IPS-18c (cell line): ENCODE measurements around the gene PCDHGA3.
"Not testable (repeated sequence)": the region's sequence is repeated elsewhere in the genome, so short reads cannot be mapped to it uniquely, and the experiment has no call there.

ENCODE experiments used
- H3K4me3 ChIP-seq: 2 replicates; pipeline ENCODE4 v1.7.0; 2013; ENCODE audit warnings: low read depth, mild to moderate bottlenecking, low read length, moderate library complexity; ENCODE audit not compliant: insufficient read depth
- H3K9me3 ChIP-seq: one replicate; pipeline ENCODE4 v1.6.1; 2013; ENCODE audit warnings: mild to moderate bottlenecking, low read length, moderate library complexity; ENCODE audit not compliant: control insufficient read depth, insufficient read depth

The PCDHGA3 gene

GRCh38 chr5:141369994-141370848, 26.6 kb downstream of the PCDHGA3 start, which contains the start of gene PCDHGB3:
TSS of gene PCDHGB3 (plus strand) at chr5:141370242. CDS start at chr5:141370395, 153 bp downstream.
- Histone ChIP-seq H3K4me3 (no peak within 1 kb of the TSS), H3K9me3 (peaks cover 16% of the 10 kb centered on the region)

GRCh38 chr5:141371572-141372475, 28.2 kb downstream of the PCDHGA3 start:
- Histone ChIP-seq H3K4me3 (no peak overlapping the region), H3K9me3 (peaks cover 17% of the 10 kb centered on the region)

GRCh38 chr5:141373673-141374317, 30.2 kb downstream of the PCDHGA3 start, which contains the start of gene PCDHGA6:
TSS of gene PCDHGA6 (plus strand) at chr5:141373891. CDS start at chr5:141374084, 193 bp downstream.
- H3K9me3 ChIP-seq: peaks cover 17% of the 10 kb centered on the region
- no peak within 1 kb of the TSS; the same call in 1 of the 2 replicates for H3K4me3 ChIP-seq

GRCh38 chr5:141374627-141375026, 31.0 kb downstream of the PCDHGA3 start:
- Histone ChIP-seq H3K9me3 (peaks cover 17% of the 10 kb centered on the region), H3K4me3 (no peak overlapping the region; the same call in 1 of the 2 replicates)

- not testable (repeated sequence) for H3K4me3 ChIP-seq
Measured at GRCh38 chr5:141375444-141376155, 32.0 kb downstream of the PCDHGA3 start.

GRCh38 chr5:141382469-141383294, 39.1 kb downstream of the PCDHGA3 start, which contains the start of gene PCDHGA7:
TSS of gene PCDHGA7 (plus strand) at chr5:141382742. CDS start at chr5:141382900, 158 bp downstream.
- Histone ChIP-seq H3K4me3 (no peak within 1 kb of the TSS; the same call in 1 of the 2 replicates), H3K9me3 (peaks cover 10% of the 10 kb centered on the region)

More at GRCh38 chr5:141375444-141376155, 32.0 kb downstream of the PCDHGA3 start:
- H3K9me3 ChIP-seq: peaks cover 20% of the 10 kb centered on the region

- Histone ChIP-seq H3K4me3 (no peak overlapping the region), H3K9me3 (peaks cover 13% of the 10 kb centered on the region)
Measured at GRCh38 chr5:141383345-141383744, 39.7 kb downstream of the PCDHGA3 start.

GRCh38 chr5:141384471-141385267, 41.0 kb downstream of the PCDHGA3 start:
- Histone ChIP-seq H3K4me3 (no peak overlapping the region), H3K9me3 (peaks cover 22% of the 10 kb centered on the region)

- not testable (repeated sequence) for H3K4me3 ChIP-seq
Measured at GRCh38 chr5:141387557-141388311, 44.1 kb downstream of the PCDHGA3 start, which contains the start of gene PCDHGB4. TSS of gene PCDHGB4 (plus strand) at chr5:141387698. CDS start at chr5:141387885, 187 bp downstream.

GRCh38 chr5:141388661-141389060, 45.0 kb downstream of the PCDHGA3 start:
- peaks cover 24% of the 10 kb centered on the region for H3K9me3 ChIP-seq
- peak overlapping the region; percentile 20; the same call in 1 of the 2 replicates for H3K4me3 ChIP-seq

More at GRCh38 chr5:141387557-141388311, 44.1 kb downstream of the PCDHGA3 start, which contains the start of gene PCDHGB4:
- peaks cover 19% of the 10 kb centered on the region for H3K9me3 ChIP-seq

- H3K9me3 ChIP-seq: peaks cover 22% of the 10 kb centered on the region
Measured at GRCh38 chr5:141389153-141390042, 45.8 kb downstream of the PCDHGA3 start.

GRCh38 chr5:141392429-141393198, 49.0 kb downstream of the PCDHGA3 start, which contains the start of gene PCDHGA8:
TSS of gene PCDHGA8 (plus strand) at chr5:141392633. CDS start at chr5:141392814, 181 bp downstream.
- H3K4me3 ChIP-seq: no peak within 1 kb of the TSS; the same call in 1 of the 2 replicates

More at GRCh38 chr5:141389153-141390042, 45.8 kb downstream of the PCDHGA3 start:
- peak overlapping the region; percentile 20; the same call in 1 of the 2 replicates for H3K4me3 ChIP-seq

More at GRCh38 chr5:141392429-141393198, 49.0 kb downstream of the PCDHGA3 start, which contains the start of gene PCDHGA8:
- H3K9me3 ChIP-seq: peaks cover 22% of the 10 kb centered on the region
